ENCODE data around the gene SLC44A2. TPM values are rescaled to one million over a fixed set of nuclear protein-coding genes. Genes with fewer than 3 reads are reported as not detected.

The SLC44A2 gene
- total RNA-seq, 3 donors from 2014 or later: 90.0 to 179 (median 116) TPM

- no peaks in the 10 kb centered on the region for H3K9me3 ChIP-seq
- ATAC-seq (no peak), DNase-seq (no peak)
- H3K36me3 ChIP-seq (ENCODE audit: low read depth): peaks cover 17% of the 10 kb centered on the region
- intact Hi-C loops (cut with DNase I, micrococcal nuclease): no loop called here
- no peak overlapping the region for H3K4me3 ChIP-seq
- H3K4me1 ChIP-seq (ENCODE audit: low read depth): no peaks in the 10 kb centered on the region
- no peak for TF ChIP-seq CTCF (IDR thresholded peaks at IDR 0.05)
Measured at GRCh38 chr19:10686661-10687517, 61.5 kb downstream of the SLC44A2 start.

- DNase-seq (no peak), ATAC-seq (no peak)
- H3K4me3 ChIP-seq: no peak overlapping the region
- intact Hi-C loops (cut with DNase I, micrococcal nuclease): no loop called here
- no peaks in the 10 kb centered on the region for H3K9me3 ChIP-seq
- peaks cover 17% of the 10 kb centered on the region for H3K36me3 ChIP-seq (ENCODE audit: low read depth)
- no peaks in the 10 kb centered on the region for H3K4me1 ChIP-seq (ENCODE audit: low read depth)
- no peak for TF ChIP-seq CTCF (IDR thresholded peaks at IDR 0.05)
Measured at GRCh38 chr19:10687518-10688288, 62.4 kb downstream of the SLC44A2 start.

- no peak overlapping the region for H3K4me3 ChIP-seq
- ATAC-seq: no peak
- intact Hi-C loops (cut with DNase I, micrococcal nuclease): no loop called here
- H3K4me1 ChIP-seq (ENCODE audit: low read depth): no peaks in the 10 kb centered on the region
- H3K36me3 ChIP-seq (ENCODE audit: low read depth): peaks cover 10% of the 10 kb centered on the region
- TF ChIP-seq CTCF (IDR thresholded peaks at IDR 0.05): no peak
- no peak for DNase-seq
- no peaks in the 10 kb centered on the region for H3K9me3 ChIP-seq
Measured at GRCh38 chr19:10688545-10689280, 63.4 kb downstream of the SLC44A2 start.

- intact Hi-C loops (cut with DNase I, micrococcal nuclease): no loop called here
- peak; percentile 10 for ATAC-seq
- Histone ChIP-seq H3K4me3 (no peak overlapping the region), H3K36me3 (ENCODE audit: low read depth) (no peaks in the 10 kb centered on the region), H3K4me1 (ENCODE audit: low read depth) (peaks cover 3% of the 10 kb centered on the region), H3K9me3 (no peaks in the 10 kb centered on the region)
- no peak for DNase-seq
- no peak for TF ChIP-seq CTCF (IDR thresholded peaks at IDR 0.05)
Measured at GRCh38 chr19:10690341-10690781, 65.0 kb downstream of the SLC44A2 start.

DNA sequence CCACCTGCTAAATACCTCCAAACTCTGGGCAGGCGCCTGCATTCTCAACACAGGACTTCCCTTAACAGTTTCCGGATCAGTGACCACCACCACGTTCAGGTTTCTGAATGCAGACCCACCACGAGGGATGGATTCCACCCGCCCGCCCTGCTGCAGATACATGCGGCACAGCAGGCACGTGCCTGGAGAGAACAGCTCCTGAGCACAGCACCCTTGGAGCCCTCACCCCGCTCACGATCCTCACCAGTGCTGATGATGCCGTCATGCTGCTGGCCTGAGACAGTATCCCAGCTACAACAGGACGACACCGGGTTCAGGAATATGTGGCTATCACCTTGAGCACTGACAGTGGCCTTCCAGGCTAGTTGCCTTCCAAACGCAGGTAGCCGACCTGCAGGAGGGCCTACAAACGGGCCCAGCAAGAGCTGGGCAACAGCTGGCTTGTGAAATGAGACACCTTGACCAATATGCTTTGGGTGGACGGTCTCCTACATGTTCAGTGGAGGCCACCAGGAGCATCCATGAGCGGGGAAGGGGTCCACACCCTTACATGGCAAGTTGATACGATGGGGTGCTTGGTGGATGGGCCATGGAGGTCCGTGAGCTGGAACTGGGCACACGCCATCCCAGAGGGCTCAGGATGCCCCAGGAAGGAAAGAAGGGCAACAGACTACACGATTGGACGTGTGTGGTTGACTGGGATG is 66.0 kb downstream of the SLC44A2 start:
- intact Hi-C loops (cut with DNase I, micrococcal nuclease): no loop called here
- Histone ChIP-seq H3K9me3 (no peaks in the 10 kb centered on the region), H3K4me1 (ENCODE audit: low read depth) (peaks cover 11% of the 10 kb centered on the region), H3K36me3 (ENCODE audit: low read depth) (no peaks in the 10 kb centered on the region), H3K4me3 (no peak overlapping the region)
- no peak for TF ChIP-seq CTCF (IDR thresholded peaks at IDR 0.05)
- ATAC-seq: no peak
- no peak for DNase-seq
